Caco-2 (cell line): Measurements from ENCODE around the gene CTSZ. TPM values are rescaled to one million over a fixed set of nuclear protein-coding genes. Genes with fewer than 3 reads are reported as not detected.

Source experiments
- BruUV-seq: library from RNA; stranded (reverse); fragments of 400-500 nt; replicated peaks from 2 replicates; lab custom pipeline; 2021; lab: Mats Ljungman, UMichigan
- CTCF ChIA-PET: fragments of 300-600 bp; sonication (Branson Sonifier 250); formaldehyde crosslinking; loops from one replicate; lab custom pipeline; 2022; ENCODE audit warnings: antibody characterized with exemption; lab: Charles Lee
- POLR2A ChIA-PET: fragments of 300-600 bp; sonication (Branson Sonifier 250); formaldehyde crosslinking; loops from one replicate; lab custom pipeline; 2022; ENCODE audit warnings: antibody characterized with exemption; lab: Charles Lee
- DNase-seq, 2 experiments: peaks; one replicate each; pipeline versions ENCODE4 v3.0.0 to v3.0.0-alpha.2; 2020 to 2022
- H3K27me3 ChIP-seq: replicated peaks from 2 replicates; pipeline ENCODE4 v1.6.0; 2011; ENCODE audit warnings: low read length; ENCODE audit not compliant: control insufficient read depth, insufficient read depth
- H3K36me3 ChIP-seq: 2 replicates; pipeline ENCODE4 v1.5.1; 2011; ENCODE audit warnings: low read length; ENCODE audit not compliant: control insufficient read depth, insufficient read depth
- H3K4me1 ChIP-seq: fragments of 250-450 bp; sonication (Bioruptor Pico); 2 replicates; pipeline ENCODE4 v1.5.1; 2020; ENCODE audit warnings: mild to moderate bottlenecking
- H3K4me3 ChIP-seq: 2 replicates; pipeline ENCODE4 v1.5.1; 2011; ENCODE audit warnings: low read depth, mild to moderate bottlenecking, control low read depth, low read length
- H3K9me3 ChIP-seq: fragments of 250-450 bp; sonication (Bioruptor Pico); 2 replicates; pipeline ENCODE4 v1.5.1; 2020; ENCODE audit warnings: mild to moderate bottlenecking, moderate library complexity
- H3K27ac Mint-ChIP-seq: one replicate; pipeline ENCODE4 v1.8.0; 2022; ENCODE audit warnings: mixed read lengths; ENCODE audit not compliant: unreplicated experiment
- H3K27me3 Mint-ChIP-seq: one replicate; pipeline ENCODE4 v1.8.0; 2022; ENCODE audit warnings: mixed read lengths; ENCODE audit not compliant: insufficient read depth, unreplicated experiment
- H3K36me3 Mint-ChIP-seq: one replicate; pipeline ENCODE4 v1.8.0; 2022; ENCODE audit warnings: mild to moderate bottlenecking, mixed read lengths; ENCODE audit not compliant: insufficient read depth, unreplicated experiment
- H3K4me1 Mint-ChIP-seq: one replicate; pipeline ENCODE4 v1.8.0; 2022; ENCODE audit warnings: low read depth, mixed read lengths; ENCODE audit not compliant: unreplicated experiment
- H3K4me3 Mint-ChIP-seq: one replicate; pipeline ENCODE4 v1.8.0; 2022; ENCODE audit warnings: mild to moderate bottlenecking, moderate library complexity, mixed read lengths; ENCODE audit not compliant: unreplicated experiment
- H3K9me3 Mint-ChIP-seq: one replicate; pipeline ENCODE4 v1.8.0; 2022; ENCODE audit warnings: mixed read lengths; ENCODE audit not compliant: unreplicated experiment
- intact Hi-C: fragments of 100-400 bp; cut with micrococcal nuclease; formaldehyde crosslinking; loops from one replicate; pipeline ENCODE4 v1.10.0; 2022; ENCODE audit not compliant: unreplicated experiment
- total RNA-seq: library from RNA; stranded (reverse); gene quantifications from 2 replicates; pipeline ENCODE4 v1.2.3, GENCODE V29; 2022
- TF ChIP-seq, protein P1 (sequence below), 2 experiments: fragments of 200-600 bp in 1 of 2; IDR thresholded peaks; 1 replicate in 1 of 2; 2 replicates in 1 of 2; pipeline versions ENCODE4 v1.5.1 to v1.8.0; 2011 to 2022; ENCODE audit warnings: antibody characterized with exemption in 1 of 2, control low read depth in 1 of 2, inconsistent platforms in 1 of 2, low read depth in 1 of 2, low read length in 1 of 2, mild to moderate bottlenecking in 1 of 2, moderate library complexity in 1 of 2; ENCODE audit not compliant: insufficient read depth in 1 of 2, severe bottlenecking in 1 of 2, unreplicated experiment in 1 of 2

CTSZ gene
- total RNA-seq, 1 experiment from 2014 or later, result 228 TPM

DNA sequence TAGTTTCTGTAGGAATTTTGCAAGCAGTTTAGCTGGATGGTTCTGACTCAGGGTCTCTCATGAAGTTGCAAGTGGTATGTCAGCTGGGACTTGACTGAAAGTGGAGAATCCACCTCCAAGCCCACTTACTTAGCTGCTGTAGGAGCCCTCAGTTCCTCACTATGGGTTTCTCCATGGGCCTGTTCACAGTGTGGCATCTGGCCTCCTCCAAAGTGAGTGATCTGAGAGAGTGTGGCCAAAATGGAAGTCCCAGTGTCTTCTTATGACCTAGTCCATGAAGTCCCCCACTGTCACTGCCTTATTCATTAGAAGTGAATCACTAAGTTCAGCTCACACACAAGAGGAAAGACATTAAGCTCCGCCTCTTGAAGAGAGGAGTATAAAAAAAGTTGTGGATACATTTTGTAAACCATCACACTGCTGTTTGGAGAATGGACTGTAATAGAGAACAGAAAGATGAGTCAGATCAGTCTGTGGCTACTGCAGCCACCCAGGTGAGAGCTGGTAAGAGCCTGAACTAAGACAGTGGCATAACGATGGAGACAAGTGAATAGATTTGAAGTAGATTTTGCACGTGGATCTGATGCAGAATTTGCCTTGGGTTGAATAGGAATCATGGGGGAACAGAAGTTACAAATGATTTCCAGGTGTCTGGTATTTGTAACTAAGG lies 30.9 kb downstream of the CTSZ start:
- no TSS peak for BruUV-seq
- TF ChIP-seq, protein P1, sequence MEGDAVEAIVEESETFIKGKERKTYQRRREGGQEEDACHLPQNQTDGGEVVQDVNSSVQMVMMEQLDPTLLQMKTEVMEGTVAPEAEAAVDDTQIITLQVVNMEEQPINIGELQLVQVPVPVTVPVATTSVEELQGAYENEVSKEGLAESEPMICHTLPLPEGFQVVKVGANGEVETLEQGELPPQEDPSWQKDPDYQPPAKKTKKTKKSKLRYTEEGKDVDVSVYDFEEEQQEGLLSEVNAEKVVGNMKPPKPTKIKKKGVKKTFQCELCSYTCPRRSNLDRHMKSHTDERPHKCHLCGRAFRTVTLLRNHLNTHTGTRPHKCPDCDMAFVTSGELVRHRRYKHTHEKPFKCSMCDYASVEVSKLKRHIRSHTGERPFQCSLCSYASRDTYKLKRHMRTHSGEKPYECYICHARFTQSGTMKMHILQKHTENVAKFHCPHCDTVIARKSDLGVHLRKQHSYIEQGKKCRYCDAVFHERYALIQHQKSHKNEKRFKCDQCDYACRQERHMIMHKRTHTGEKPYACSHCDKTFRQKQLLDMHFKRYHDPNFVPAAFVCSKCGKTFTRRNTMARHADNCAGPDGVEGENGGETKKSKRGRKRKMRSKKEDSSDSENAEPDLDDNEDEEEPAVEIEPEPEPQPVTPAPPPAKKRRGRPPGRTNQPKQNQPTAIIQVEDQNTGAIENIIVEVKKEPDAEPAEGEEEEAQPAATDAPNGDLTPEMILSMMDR (IDR thresholded peaks at IDR 0.05; ENCODE audit: insufficient read depth in 1 of 2, low read depth in 1 of 2, low read length in 1 of 2, severe bottlenecking in 1 of 2, unreplicated experiment in 1 of 2), result no peak
- intact Hi-C loops, result no loop called here
- Mint-ChIP-seq H3K4me1 (no peaks in the 10 kb centered on the region), H3K9me3 (no peaks in the 10 kb centered on the region), H3K36me3 (no peaks in the 10 kb centered on the region), H3K27ac (no peak overlapping the region), H3K27me3 (no peaks in the 10 kb centered on the region), H3K4me3 (no peak overlapping the region)
- peak in 1 of 2 experiments; percentile 12 for DNase-seq
- H3K36me3 ChIP-seq, result no peaks in the 10 kb centered on the region
- peaks cover 3% of the 10 kb centered on the region; the same call in 1 of the 2 replicates for H3K9me3 ChIP-seq
- ChIA-PET CTCF (no interaction called here), POLR2A (no interaction called here)
- H3K4me1 ChIP-seq, result peaks cover 4% of the 10 kb centered on the region
- H3K27me3 ChIP-seq, result no peaks in the 10 kb centered on the region
- no peak overlapping the region for H3K4me3 ChIP-seq

DNA sequence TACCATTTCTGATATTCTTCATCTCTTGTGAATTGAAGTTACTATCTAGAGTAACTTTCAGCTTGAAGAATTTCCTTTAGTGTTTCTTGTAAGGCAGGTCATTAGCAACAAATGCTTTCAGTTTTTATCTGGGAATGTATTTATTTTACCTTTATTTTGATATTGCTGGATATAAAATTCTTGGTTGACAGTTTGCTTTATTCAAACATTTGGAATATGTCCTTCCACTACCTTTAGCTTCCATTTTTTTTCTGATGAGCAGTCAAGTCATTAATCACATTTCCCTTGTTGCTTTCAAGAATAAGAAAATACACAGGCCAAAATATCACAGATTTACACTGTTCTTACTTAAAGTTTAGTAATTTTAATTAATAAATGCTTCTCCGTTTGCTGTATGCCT lies 31.7 kb downstream of the CTSZ start:
- intact Hi-C loops, result no loop called here
- ChIA-PET CTCF (no interaction called here), POLR2A (no interaction called here)
- Mint-ChIP-seq H3K36me3 (no peaks in the 10 kb centered on the region), H3K4me3 (no peak overlapping the region), H3K27ac (no peak overlapping the region), H3K27me3 (peaks cover 3% of the 10 kb centered on the region), H3K9me3 (no peaks in the 10 kb centered on the region), H3K4me1 (no peaks in the 10 kb centered on the region)
- Histone ChIP-seq H3K9me3 (peaks cover 3% of the 10 kb centered on the region; the same call in 1 of the 2 replicates), H3K4me1 (peaks cover under 1% of the 10 kb centered on the region; the same call in 1 of the 2 replicates), H3K27me3 (no peaks in the 10 kb centered on the region), H3K4me3 (no peak overlapping the region), H3K36me3 (no peaks in the 10 kb centered on the region)
- DNase-seq, result no peak
- TF ChIP-seq, protein P1 (IDR thresholded peaks at IDR 0.05; ENCODE audit: insufficient read depth in 1 of 2, low read depth in 1 of 2, low read length in 1 of 2, severe bottlenecking in 1 of 2, unreplicated experiment in 1 of 2), result no peak
- no TSS peak for BruUV-seq

DNA sequence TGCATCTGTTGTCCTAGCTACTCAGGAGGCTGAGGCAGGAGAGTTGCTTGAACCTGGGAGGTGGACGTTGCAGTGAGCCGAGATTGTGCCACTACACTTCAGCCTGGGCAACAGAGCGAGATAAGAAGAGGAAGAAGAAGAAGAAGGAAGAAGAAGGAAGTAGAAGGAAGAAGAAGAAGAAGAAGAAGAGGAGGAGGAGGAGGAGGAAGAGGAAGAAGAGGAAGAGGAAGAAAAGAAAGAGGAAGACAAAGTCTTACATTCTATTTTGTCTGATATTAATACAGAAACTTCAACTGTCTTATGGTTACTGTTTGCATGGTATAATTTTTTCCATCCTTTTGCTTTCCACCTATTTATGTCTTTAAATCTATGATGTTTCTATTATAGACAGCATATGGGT lies 33.2 kb downstream of the CTSZ start:
- intact Hi-C loops, result no loop called here
- no peaks in the 10 kb centered on the region for H3K4me1 Mint-ChIP-seq
- H3K36me3 Mint-ChIP-seq, result no peaks in the 10 kb centered on the region
- peaks cover 6% of the 10 kb centered on the region for H3K27me3 Mint-ChIP-seq
- Histone ChIP-seq H3K27me3 (no peaks in the 10 kb centered on the region), H3K4me1 (no peaks in the 10 kb centered on the region), H3K4me3 (no peak overlapping the region), H3K36me3 (no peaks in the 10 kb centered on the region), H3K9me3 (peaks cover 12% of the 10 kb centered on the region)
- ChIA-PET POLR2A (interaction anchor here (0.5 kb wide), 1 partner anchor 323 kb away, joined by 10 read pairs; no protein-coding TSS in a partner anchor), CTCF (no interaction called here)
- no peak overlapping the region for H3K27ac Mint-ChIP-seq
- DNase-seq, result no peak
- no peak overlapping the region for H3K4me3 Mint-ChIP-seq
- BruUV-seq, result no TSS peak
- TF ChIP-seq, protein P1 (IDR thresholded peaks at IDR 0.05; ENCODE audit: insufficient read depth in 1 of 2, low read depth in 1 of 2, low read length in 1 of 2, severe bottlenecking in 1 of 2, unreplicated experiment in 1 of 2), result no peak
- no peaks in the 10 kb centered on the region for H3K9me3 Mint-ChIP-seq
